Epidermal melanocyte (primary cell): ENCODE results near the gene REC114.

Experiments
- DNase-seq: peaks from one replicate; pipeline ENCODE4 v3.0.0; 2011; ENCODE audit warnings: low spot score; ENCODE audit not compliant: insufficient read length

Gene REC114

GRCh38 chr15:73602992-73603391, 160.0 kb downstream of the REC114 start:
- no peak for DNase-seq

- DNase-seq, result no peak
These were observed 161.5 kb downstream of the REC114 start for GRCh38 chr15:73604477-73604876.

GRCh38 chr15:73605759-73606436, 162.9 kb downstream of the REC114 start:
- DNase-seq, result no peak

- DNase-seq, result no peak
These were observed 164.4 kb downstream of the REC114 start for GRCh38 chr15:73607405-73607804.

- no peak for DNase-seq
These were observed 164.9 kb downstream of the REC114 start for GRCh38 chr15:73607843-73608242.

- DNase-seq, result no peak
These were observed 165.5 kb downstream of the REC114 start for GRCh38 chr15:73608475-73608874.

GRCh38 chr15:73608941-73609340, 166.0 kb downstream of the REC114 start:
- DNase-seq, result no peak
